GM20431 (cell line): ENCODE results near the gene UBE3A.
"Not testable (repeated sequence)": the region's sequence is repeated elsewhere in the genome, so short reads cannot be mapped to it uniquely, and the experiment has no call there.

Source experiments
- in situ Hi-C: fragments of 300-500 bp; cut with MseI, MboI; formaldehyde crosslinking; loops from one replicate; pipeline ENCODE4 v1.15.0; 2020; ENCODE audit warnings: low sequenced_read_pairs; ENCODE audit not compliant: unreplicated experiment

Gene UBE3A

DNA sequence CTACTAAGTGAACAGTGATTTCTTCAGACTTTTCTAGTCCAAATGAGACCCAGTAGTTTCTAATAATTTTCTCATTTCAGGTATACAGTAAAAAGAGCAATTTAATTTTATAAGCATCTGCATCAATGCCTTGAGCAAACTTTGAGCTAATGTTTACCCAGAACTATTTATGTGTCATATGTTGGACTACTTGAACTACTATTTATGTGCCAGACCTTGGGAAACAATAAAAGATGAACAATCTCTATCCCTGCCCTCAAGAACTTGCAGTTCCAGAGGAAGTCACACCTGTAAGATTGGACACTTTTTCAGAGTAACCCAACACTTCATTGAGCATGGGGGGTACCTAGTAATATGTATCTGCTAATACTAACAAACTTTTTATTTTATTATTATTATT lies 2.3 kb upstream of the UBE3A start:
- in situ Hi-C loops, result no loop called here

DNA sequence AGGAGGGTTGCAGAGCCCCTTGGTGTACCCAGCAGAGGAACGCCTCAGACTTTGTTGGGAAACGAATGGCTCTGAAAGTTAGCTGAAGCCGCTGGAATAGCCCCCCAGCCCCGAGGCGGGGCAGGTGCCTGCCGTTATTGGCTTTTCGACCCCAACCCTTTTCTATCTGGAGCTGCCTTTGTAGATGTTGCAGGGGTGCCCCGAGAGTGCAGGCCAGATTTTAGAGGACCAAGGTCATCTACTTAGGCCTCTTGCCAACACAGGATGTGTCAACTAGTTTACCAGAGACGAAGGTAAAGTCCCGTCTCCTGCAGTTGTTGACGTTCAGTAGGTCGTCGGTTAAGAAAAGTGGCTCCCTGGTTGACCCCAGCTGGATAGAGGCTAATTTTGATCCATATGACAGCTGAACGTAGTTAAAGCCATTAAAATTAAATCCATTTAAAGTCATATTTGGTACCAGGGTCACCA lies 579 bp upstream of the UBE3A start:
- in situ Hi-C loops, result no loop called here

GRCh38 chr15:25437777-25438600 lies 835 bp downstream of the UBE3A start:
- in situ Hi-C loops, result no loop called here

DNA sequence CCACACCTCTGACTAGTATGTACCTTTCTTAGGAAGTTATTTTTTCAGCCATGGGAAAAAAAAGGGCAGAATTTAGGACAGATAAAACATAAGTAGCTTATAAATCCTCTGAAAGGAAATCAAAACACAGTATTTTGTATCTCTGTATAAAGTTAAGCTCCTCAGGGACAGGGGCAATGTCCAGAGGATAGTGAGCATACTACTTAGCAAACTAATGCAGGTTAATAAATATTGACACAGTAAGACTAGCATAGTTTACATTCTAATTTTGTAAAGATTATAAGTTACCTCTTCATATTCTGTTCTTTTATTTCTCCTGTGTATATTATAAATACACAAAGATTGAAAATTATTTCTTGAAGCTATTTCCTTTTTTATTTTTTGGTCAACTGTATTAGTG lies 2.1 kb downstream of the UBE3A start:
- in situ Hi-C loops, result no loop called here

DNA sequence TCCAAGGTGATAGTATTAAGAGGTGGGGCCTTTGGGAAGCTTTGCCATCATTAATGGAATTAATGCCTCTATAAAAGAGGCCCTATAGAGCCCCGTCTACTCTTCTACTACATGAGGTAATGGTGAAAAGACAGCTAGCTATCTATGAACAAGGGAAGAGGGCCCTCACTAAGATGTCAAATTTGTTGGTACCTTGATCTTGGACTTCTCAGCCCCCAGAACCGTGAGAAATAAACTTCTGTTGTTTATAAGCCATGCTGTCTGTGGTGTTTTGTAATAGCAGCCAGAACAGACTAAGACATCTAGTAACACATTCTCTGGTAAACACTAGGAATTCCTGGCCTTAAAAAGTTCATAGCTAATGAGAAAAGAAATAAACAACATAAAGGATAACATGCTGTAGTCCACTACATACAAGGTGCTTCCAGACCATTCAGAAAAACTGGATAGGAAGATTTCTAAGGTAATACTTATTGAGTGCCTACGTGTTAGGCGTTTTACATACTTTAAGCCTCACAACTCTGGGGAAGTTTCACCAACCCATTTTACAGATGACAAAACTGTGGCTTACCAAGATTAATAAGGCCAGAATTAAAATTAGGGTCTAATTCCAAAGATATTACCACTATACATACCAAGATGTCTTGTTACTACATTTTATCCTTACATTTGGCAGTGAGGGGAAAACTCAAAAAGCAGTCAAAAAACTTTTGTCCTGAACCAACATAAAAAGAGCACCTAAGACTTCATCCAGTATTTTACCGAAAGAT lies 3.2 kb downstream of the UBE3A start:
- in situ Hi-C loops, result no loop called here

GRCh38 chr15:25433118-25433865 lies 5.5 kb downstream of the UBE3A start:
- in situ Hi-C loops, result no loop called here

- in situ Hi-C loops, result no loop called here
Observed at GRCh38 chr15:25431836-25432561, 6.8 kb downstream of the UBE3A start.

- in situ Hi-C loops, result no loop called here
Observed at GRCh38 chr15:25427861-25428260, 11.0 kb downstream of the UBE3A start.

DNA sequence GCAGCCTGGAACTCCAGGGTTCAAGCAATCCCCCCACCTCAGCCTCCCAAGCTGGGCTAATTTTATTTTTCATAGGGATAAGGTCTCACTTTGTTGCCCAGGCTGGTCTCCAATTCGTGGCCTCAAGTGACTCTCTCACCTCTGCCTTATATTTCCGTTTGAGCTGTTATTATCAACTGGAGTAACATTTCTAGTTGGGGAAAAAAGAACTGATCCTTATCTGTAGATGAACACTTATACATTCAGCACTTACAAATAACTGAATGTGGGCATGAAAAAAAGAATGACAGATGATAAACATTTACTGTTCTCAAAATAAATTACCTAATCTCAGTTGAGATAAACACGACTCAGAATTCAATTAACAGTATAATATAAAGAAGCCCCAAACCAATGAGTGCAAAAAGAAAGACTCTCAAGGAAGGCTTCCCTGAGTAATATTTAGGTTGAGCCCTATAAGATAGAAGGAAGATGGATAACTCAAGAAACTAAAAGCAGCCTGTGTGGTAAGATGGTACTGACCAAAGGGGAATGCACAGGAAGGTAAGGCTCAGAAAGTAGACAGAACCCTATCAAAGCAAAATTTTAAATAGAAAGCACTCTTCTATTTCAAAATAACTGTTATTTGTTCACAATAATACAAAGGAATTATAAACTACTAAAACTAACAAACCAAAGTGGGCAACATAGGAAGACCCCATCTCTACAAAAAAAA lies 11.8 kb downstream of the UBE3A start:
- in situ Hi-C loops, result no loop called here

DNA sequence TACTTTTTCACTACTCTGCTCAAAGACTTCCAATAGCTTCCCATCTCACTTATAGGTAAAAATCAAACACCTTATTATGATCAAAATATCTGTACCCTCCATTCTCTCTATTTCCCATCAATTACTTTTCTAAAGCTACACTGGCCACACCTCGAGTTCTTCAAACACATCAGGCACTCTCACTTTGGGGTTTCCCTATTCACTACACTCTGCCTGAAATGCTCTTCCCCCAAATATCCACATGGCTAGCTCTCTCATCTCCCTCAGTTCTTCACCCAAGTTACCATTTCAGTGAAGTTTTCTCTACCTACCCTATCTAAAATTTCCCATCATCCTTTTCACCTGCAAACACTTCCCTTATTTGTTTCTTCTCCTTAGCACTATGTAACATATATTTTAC lies 14.8 kb downstream of the UBE3A start:
- in situ Hi-C loops, result no loop called here

DNA sequence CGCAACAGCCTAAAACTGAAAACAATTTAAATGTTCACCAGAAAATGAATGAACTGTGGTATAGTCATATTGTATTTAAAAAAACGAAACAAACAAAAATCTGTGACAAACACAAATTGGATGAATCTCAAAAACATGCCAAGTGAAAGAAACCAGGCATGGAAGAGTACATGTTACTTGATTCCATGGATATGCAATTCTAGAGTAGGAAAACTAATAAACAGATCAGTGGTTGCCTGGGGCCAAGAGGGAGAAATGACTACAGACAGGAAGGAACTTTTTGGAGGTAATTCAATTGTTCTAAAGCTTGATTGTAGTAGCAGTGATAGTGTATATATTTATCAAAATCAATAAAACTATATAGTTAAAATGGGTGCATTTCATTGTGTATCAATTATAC lies 16.8 kb downstream of the UBE3A start:
- in situ Hi-C loops, result no loop called here

DNA sequence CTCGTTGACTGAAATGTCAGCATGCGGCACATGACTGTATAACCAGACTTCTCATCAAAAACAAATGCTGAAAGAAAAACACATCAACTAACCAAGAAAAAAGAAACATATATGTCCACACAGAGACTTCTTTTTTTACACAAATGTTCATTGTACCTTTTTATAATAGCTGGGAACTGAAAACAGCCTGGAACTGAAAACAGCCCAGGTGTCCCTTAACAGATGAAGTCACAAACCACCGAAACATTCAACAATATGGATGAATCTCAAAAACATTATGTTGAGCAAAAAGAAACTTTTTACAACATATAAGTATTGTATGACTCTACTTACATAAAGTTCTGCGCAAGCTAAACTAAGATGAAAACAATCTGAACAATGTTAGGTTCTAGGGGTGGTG lies 20.6 kb downstream of the UBE3A start:
- in situ Hi-C loops, result no loop called here

- in situ Hi-C loops, result no loop called here
Observed at GRCh38 chr15:25417604-25418003, 21.2 kb downstream of the UBE3A start.

- in situ Hi-C loops, result no loop called here
Observed at GRCh38 chr15:25416693-25417092, 22.1 kb downstream of the UBE3A start.

DNA sequence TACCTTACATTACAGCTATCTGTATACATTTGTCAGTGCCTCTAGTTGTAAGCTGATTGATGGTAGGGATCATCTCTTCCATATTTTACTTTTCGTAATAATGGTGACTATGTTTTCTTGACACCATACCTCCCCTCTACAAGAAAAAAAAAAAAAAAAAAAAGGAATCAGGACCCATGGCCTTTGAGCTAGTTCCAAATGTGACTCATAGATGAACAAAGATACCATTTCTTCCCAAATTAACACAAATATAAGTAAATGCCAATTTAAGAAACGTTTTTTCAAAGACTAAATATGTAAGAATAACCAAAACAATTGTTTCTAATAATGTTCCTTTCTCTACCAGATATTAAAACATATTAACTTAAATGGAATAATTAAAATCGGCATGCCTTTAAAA lies 23.1 kb downstream of the UBE3A start:
- in situ Hi-C loops, result no loop called here

- in situ Hi-C loops, result no loop called here
Observed at GRCh38 chr15:25415217-25415616, 23.6 kb downstream of the UBE3A start.

DNA sequence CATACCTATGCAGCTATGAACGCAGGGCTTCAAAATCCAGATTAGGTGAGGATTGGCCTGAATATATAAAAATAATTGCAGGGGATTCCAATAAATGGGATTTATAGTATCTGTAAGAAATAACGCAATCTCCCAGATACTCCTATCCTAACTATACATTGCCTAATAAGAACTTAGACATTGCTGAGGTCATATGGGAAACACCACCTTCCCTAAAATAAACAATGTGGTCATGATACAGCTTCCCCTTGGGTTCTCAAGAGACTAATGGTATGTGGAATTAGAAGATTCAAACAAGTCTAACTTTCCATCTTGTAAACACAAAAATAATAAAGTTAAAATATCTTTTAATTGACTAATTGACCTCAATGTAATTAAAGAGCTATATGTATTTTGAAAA lies 28.2 kb downstream of the UBE3A start:
- in situ Hi-C loops, result no loop called here

DNA sequence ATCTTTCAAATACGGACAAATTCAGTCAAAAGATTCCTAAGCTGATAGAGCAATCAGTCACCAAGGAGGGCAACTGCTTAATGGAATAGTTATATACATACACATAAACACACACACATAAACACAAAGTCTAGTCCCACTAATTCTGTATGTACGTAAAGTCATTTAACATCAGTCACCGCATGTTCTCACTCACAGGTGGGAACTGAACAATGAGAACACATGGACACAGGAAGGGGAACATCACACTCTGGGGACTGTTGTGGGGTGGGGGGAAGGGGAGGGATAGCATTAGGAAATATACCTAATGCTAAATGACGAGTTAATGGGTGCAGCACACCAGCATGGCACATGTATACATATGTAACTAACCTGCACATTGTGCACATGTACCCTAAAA lies 29.1 kb downstream of the UBE3A start:
- in situ Hi-C loops, result not testable (repeated sequence)

DNA sequence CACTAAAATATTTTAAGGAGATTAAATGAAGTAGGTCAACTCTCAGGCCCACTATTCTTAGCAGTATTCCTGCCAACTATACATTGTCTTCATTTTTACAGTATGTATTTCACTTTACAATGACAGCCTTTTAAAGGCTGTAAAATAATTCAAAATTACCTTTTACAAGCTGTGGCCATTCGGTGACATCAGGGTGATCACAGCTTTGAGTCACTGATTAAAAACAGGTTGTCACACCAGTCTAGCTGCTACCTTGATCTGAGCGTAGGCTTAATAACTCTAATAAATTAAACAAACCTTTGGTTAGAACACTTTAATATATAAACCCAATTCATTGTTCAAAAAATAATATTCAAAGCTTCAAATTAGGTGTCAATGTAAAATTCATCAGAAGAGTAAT lies 29.9 kb downstream of the UBE3A start:
- in situ Hi-C loops, result no loop called here

- in situ Hi-C loops, result no loop called here
Observed at GRCh38 chr15:25408428-25408827, 30.4 kb downstream of the UBE3A start.
